IMR-90 (cell line): ENCODE data around the gene CEP128. TPM values are rescaled to one million over a fixed set of nuclear protein-coding genes. Genes with fewer than 3 reads are reported as not detected.

Source experiments
- ATAC-seq: fragments of 200-7000 bp; cut with Tn5 transposase; 2 replicates; pipeline ENCODE4 v1.9.1; 2020; ENCODE audit warnings: low read depth, mild to moderate bottlenecking, moderate library complexity
- BruUV-seq: library from RNA; stranded (reverse); fragments of 400-500 nt; replicated peaks from 2 replicates; lab custom pipeline; 2021; lab: Mats Ljungman, UMichigan
- CTCF ChIA-PET: fragments of 300-600 bp; formaldehyde crosslinking; extraction: SDS; loops from one replicate; lab custom pipeline; 2021; ENCODE audit warnings: antibody characterized with exemption; lab: Yijun Ruan, JAX
- POLR2A ChIA-PET: fragments of 300-600 bp; sonication (Branson Sonifier 250); formaldehyde crosslinking; loops from one replicate; lab custom pipeline; 2022; ENCODE audit warnings: antibody characterized with exemption; ENCODE audit not compliant: unreplicated experiment; lab: Charles Lee
- DNase-seq: peaks from one replicate; pipeline ENCODE4 v3.0.0; 2013
- H2AFZ ChIP-seq: replicated peaks from 2 replicates; pipeline ENCODE3; 2013; ENCODE audit warnings: low read length, mild to moderate bottlenecking; ENCODE audit not compliant: poor library complexity
- H2AK5ac ChIP-seq: 2 replicates; pipeline ENCODE4 v1.6.1; 2013; ENCODE audit warnings: low read depth, low read length, inconsistent platforms
- H2AK9ac ChIP-seq: replicated peaks from 2 replicates; pipeline ENCODE3; 2013; ENCODE audit warnings: mild to moderate bottlenecking, low read depth, low read length, moderate library complexity; ENCODE audit not compliant: poor library complexity
- H2BK120ac ChIP-seq: 2 replicates; pipeline ENCODE4 v1.6.1; 2013; ENCODE audit warnings: low read depth, low read length, inconsistent platforms
- H2BK15ac ChIP-seq: 3 replicates; pipeline ENCODE4 v1.6.1; 2013; ENCODE audit warnings: low read depth, low read length, inconsistent platforms
- H2BK20ac ChIP-seq: 2 replicates; pipeline ENCODE4 v1.6.1; 2013; ENCODE audit warnings: low read depth, mild to moderate bottlenecking, inconsistent platforms, low read length, moderate library complexity
- H2BK5ac ChIP-seq: 2 replicates; pipeline ENCODE4 v1.6.1; 2013; ENCODE audit warnings: mild to moderate bottlenecking, low read depth, low read length, inconsistent platforms; ENCODE audit not compliant: poor library complexity, severe bottlenecking
- H3K14ac ChIP-seq: replicated peaks from 2 replicates; pipeline ENCODE4 v1.6.1; 2013; ENCODE audit warnings: low read depth, low read length, inconsistent platforms
- H3K18ac ChIP-seq: 2 replicates; pipeline ENCODE4 v1.6.1; 2013; ENCODE audit warnings: low read depth, low read length, control low read depth
- H3K23ac ChIP-seq: 2 replicates; pipeline ENCODE4 v1.6.1; 2013; ENCODE audit warnings: low read depth, low read length, inconsistent platforms
- H3K27ac ChIP-seq: 2 replicates; pipeline ENCODE4 v1.5.1; 2013; ENCODE audit warnings: mild to moderate bottlenecking, control low read depth, low read length; ENCODE audit not compliant: insufficient read depth
- H3K27me3 ChIP-seq: 2 replicates; pipeline ENCODE4 v1.6.1; 2013; ENCODE audit warnings: low read length; ENCODE audit not compliant: control insufficient read depth, insufficient read depth
- H3K36me3 ChIP-seq: 2 replicates; pipeline ENCODE4 v1.6.1; 2013; ENCODE audit warnings: low read length, mixed read lengths; ENCODE audit not compliant: control insufficient read depth, insufficient read depth
- H3K4ac ChIP-seq: 2 replicates; pipeline ENCODE4 v1.6.1; 2013; ENCODE audit warnings: low read depth, low read length, inconsistent platforms
- H3K4me1 ChIP-seq: 2 replicates; pipeline ENCODE4 v1.6.1; 2013; ENCODE audit warnings: low read length, mixed read lengths; ENCODE audit not compliant: control insufficient read depth, insufficient read depth
- H3K4me2 ChIP-seq: 2 replicates; pipeline ENCODE4 v1.6.1; 2013; ENCODE audit warnings: low read depth, mild to moderate bottlenecking, control low read depth, low read length, moderate library complexity
- H3K4me3 ChIP-seq: 2 replicates; pipeline ENCODE4 v1.5.1; 2013; ENCODE audit warnings: low read depth, mild to moderate bottlenecking, control low read depth, low read length, moderate library complexity; ENCODE audit not compliant: insufficient read depth
- H3K56ac ChIP-seq: 2 replicates; pipeline ENCODE4 v1.6.1; 2013; ENCODE audit warnings: low read length, inconsistent platforms; ENCODE audit not compliant: insufficient read depth; ENCODE audit errors: extremely low read depth
- H3K79me1 ChIP-seq, 2 experiments: 2 replicates each; pipeline ENCODE4 v1.6.1; 2013; ENCODE audit warnings: low read length in 2 of 2, inconsistent platforms in 1 of 2, low read depth in 1 of 2
- H3K9ac ChIP-seq: 2 replicates; pipeline ENCODE4 v1.6.1; 2013; ENCODE audit warnings: low read depth, low read length, control low read depth
- H3K9me1 ChIP-seq: 2 replicates; pipeline ENCODE4 v1.6.1; 2013; ENCODE audit warnings: low read length, inconsistent platforms; ENCODE audit not compliant: insufficient read depth
- H3K9me3 ChIP-seq: 2 replicates; pipeline ENCODE4 v1.6.1; 2013; ENCODE audit warnings: low read length; ENCODE audit not compliant: control insufficient read depth, insufficient read depth
- H4K20me1 ChIP-seq: 2 replicates; pipeline ENCODE4 v1.6.1; 2013; ENCODE audit warnings: low read length, inconsistent platforms; ENCODE audit not compliant: insufficient read depth
- H4K5ac ChIP-seq: 2 replicates; pipeline ENCODE4 v1.6.1; 2013; ENCODE audit warnings: mild to moderate bottlenecking, low read depth, low read length, control low read depth
- H4K8ac ChIP-seq, 2 experiments: 2 replicates each; pipeline ENCODE4 v1.6.1; 2013; ENCODE audit warnings: low read depth in 2 of 2, low read length in 2 of 2, control low read depth in 1 of 2, inconsistent platforms in 1 of 2
- H4K91ac ChIP-seq: 2 replicates; pipeline ENCODE4 v1.6.1; 2013; ENCODE audit warnings: low read depth, low read length, inconsistent platforms; ENCODE audit not compliant: insufficient read depth
- BHLHE40 ChIP-seq: fragments of 150-350 bp; IDR thresholded peaks from 2 replicates; pipeline ENCODE4 v1.6.1; 2016; ENCODE audit warnings: mild to moderate bottlenecking, low read depth, low read length
- CEBPB ChIP-seq: IDR thresholded peaks from 2 replicates; pipeline ENCODE4 v1.6.1; 2012; ENCODE audit warnings: low read depth, low read length, improper control_type of control experiment
- CHD1 ChIP-seq: IDR thresholded peaks from 2 replicates; pipeline ENCODE4 v1.6.1; 2012; ENCODE audit warnings: low read depth, low read length, improper control_type of control experiment
- FOS ChIP-seq: fragments of 150-350 bp; IDR thresholded peaks from 2 replicates; pipeline ENCODE4 v1.6.1; 2016; ENCODE audit warnings: low read depth, low read length
- MAFK ChIP-seq: IDR thresholded peaks from 2 replicates; pipeline ENCODE4 v1.6.1; 2012; ENCODE audit warnings: low read depth, low read length, improper control_type of control experiment
- MAZ ChIP-seq: IDR thresholded peaks from 2 replicates; pipeline ENCODE4 v1.6.1; 2012; ENCODE audit warnings: low read depth, mild to moderate bottlenecking, low read length, improper control_type of control experiment, moderate library complexity, borderline replicate concordance
- MXI1 ChIP-seq: IDR thresholded peaks from 2 replicates; pipeline ENCODE4 v1.6.1; 2012; ENCODE audit warnings: low read depth, mild to moderate bottlenecking, low read length, moderate library complexity, borderline replicate concordance
- NFE2L2 ChIP-seq: fragments of 150-350 bp; IDR thresholded peaks from 2 replicates; pipeline ENCODE4 v1.6.1; 2016; ENCODE audit warnings: low read depth, mild to moderate bottlenecking, low read length
- POLR2A ChIP-seq: IDR thresholded peaks from 2 replicates; pipeline ENCODE4 v1.6.1; 2012; ENCODE audit warnings: mild to moderate bottlenecking, low read depth, low read length
- RAD21 ChIP-seq: IDR thresholded peaks from 2 replicates; pipeline ENCODE4 v1.6.1; 2012; ENCODE audit warnings: low read length, improper control_type of control experiment
- RCOR1 ChIP-seq: IDR thresholded peaks from 2 replicates; pipeline ENCODE4 v1.6.1; 2012; ENCODE audit warnings: mild to moderate bottlenecking, low read length, improper control_type of control experiment; ENCODE audit not compliant: insufficient replicate concordance
- RFX5 ChIP-seq: IDR thresholded peaks from 2 replicates; pipeline ENCODE4 v1.8.0; 2012; ENCODE audit warnings: low read depth, mild to moderate bottlenecking, low read length, moderate library complexity
- SMC3 ChIP-seq: fragments of 150-350 bp; IDR thresholded peaks from 2 replicates; pipeline ENCODE4 v1.6.1; 2016; ENCODE audit warnings: low read depth, mild to moderate bottlenecking, antibody characterized with exemption, low read length, moderate library complexity
- WGBS, 2 experiments: methylation state at CpG; one replicate each; pipeline versions ENCODE4 v1.1.5 to v1.1.7; 2013; ENCODE audit warnings: missing lambda C conversion rate in 2 of 2; ENCODE audit not compliant: insufficient read length in 1 of 2; ENCODE audit errors: extremely low coverage in 2 of 2; 5-methylcytosine and 5-hydroxymethylcytosine counted together
- dilution Hi-C: fragments of 300-500 bp; cut with HindIII; formaldehyde crosslinking; loops from one replicate; pipeline ENCODE4 v1.14.3; 2018; ENCODE audit warnings: low sequenced_read_pairs; ENCODE audit not compliant: unreplicated experiment
- in situ Hi-C: fragments of 300-500 bp; cut with MboI; formaldehyde crosslinking; loops from 3 replicates; pipeline ENCODE4 v1.14.3; 2019; ENCODE audit warnings: low sequenced_read_pairs, inconsistent platforms, mixed read lengths
- intact Hi-C: fragments of 100-400 bp; cut with micrococcal nuclease; formaldehyde crosslinking; loops from 2 replicates; pipeline ENCODE4 v1.10.0; 2022
- polyA plus RNA-seq, 3 experiments: library from polyadenylated mRNA; depleted of rRNA; stranded (reverse); fragments of >200 nt; gene quantifications; 2 replicates each; pipeline ENCODE4 v1.2.3, GENCODE V29; 2012; ENCODE audit warnings: low replicate concordance in 1 of 3
- total RNA-seq: library from RNA; depleted of rRNA; stranded (reverse); fragments of >200 nt; gene quantifications from 2 replicates; pipeline ENCODE4 v1.2.3, GENCODE V29; 2012
- TF ChIP-seq, protein P1 (sequence below): conservative IDR thresholded peaks from 2 replicates; pipeline ENCODE4 v1.5.1; 2012; ENCODE audit warnings: mild to moderate bottlenecking, low read depth, low read length, improper control_type of control experiment
- TF ChIP-seq, protein P2 (sequence below): fragments of 150-350 bp; IDR thresholded peaks from 2 replicates; pipeline ENCODE4 v1.6.1; 2016; ENCODE audit warnings: low read depth, mild to moderate bottlenecking, low read length, moderate library complexity, borderline replicate concordance
- TF ChIP-seq, protein P3 (sequence below): fragments of 150-350 bp; IDR thresholded peaks from 2 replicates; pipeline ENCODE4 v1.6.1; 2017; ENCODE audit warnings: mild to moderate bottlenecking, antibody characterized with exemption, low read length, low read depth

The CEP128 gene
- total and polyA plus RNA-seq, 2 of the 4 experiments (the other 2 are of a cell fraction), result 1.9 to 5.7 TPM

- POLR2A ChIA-PET, result no interaction called here
- H2AK5ac ChIP-seq, result no peak overlapping the region
Observed at GRCh38 chr14:80981673-80982072, 40.1 kb upstream of the CEP128 start.

More at GRCh38 chr14:80981673-80982072, 40.1 kb upstream of the CEP128 start:
- TF ChIP-seq BHLHE40, result no peak
- no peak for TF ChIP-seq FOS
- TF ChIP-seq MAFK, result no peak
- no peak for TF ChIP-seq MXI1
- TF ChIP-seq, protein P1, sequence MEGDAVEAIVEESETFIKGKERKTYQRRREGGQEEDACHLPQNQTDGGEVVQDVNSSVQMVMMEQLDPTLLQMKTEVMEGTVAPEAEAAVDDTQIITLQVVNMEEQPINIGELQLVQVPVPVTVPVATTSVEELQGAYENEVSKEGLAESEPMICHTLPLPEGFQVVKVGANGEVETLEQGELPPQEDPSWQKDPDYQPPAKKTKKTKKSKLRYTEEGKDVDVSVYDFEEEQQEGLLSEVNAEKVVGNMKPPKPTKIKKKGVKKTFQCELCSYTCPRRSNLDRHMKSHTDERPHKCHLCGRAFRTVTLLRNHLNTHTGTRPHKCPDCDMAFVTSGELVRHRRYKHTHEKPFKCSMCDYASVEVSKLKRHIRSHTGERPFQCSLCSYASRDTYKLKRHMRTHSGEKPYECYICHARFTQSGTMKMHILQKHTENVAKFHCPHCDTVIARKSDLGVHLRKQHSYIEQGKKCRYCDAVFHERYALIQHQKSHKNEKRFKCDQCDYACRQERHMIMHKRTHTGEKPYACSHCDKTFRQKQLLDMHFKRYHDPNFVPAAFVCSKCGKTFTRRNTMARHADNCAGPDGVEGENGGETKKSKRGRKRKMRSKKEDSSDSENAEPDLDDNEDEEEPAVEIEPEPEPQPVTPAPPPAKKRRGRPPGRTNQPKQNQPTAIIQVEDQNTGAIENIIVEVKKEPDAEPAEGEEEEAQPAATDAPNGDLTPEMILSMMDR, result no peak
- no peak for TF ChIP-seq RCOR1
- TF ChIP-seq MAZ, result no peak
- no peak for TF ChIP-seq CEBPB
- TF ChIP-seq SMC3, result no peak
- TF ChIP-seq RFX5, result no peak
- TF ChIP-seq RAD21, result no peak
- TF ChIP-seq POLR2A, result no peak
- TF ChIP-seq, protein P2, sequence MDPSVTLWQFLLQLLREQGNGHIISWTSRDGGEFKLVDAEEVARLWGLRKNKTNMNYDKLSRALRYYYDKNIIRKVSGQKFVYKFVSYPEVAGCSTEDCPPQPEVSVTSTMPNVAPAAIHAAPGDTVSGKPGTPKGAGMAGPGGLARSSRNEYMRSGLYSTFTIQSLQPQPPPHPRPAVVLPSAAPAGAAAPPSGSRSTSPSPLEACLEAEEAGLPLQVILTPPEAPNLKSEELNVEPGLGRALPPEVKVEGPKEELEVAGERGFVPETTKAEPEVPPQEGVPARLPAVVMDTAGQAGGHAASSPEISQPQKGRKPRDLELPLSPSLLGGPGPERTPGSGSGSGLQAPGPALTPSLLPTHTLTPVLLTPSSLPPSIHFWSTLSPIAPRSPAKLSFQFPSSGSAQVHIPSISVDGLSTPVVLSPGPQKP, result no peak
- TF ChIP-seq NFE2L2, result no peak
- TF ChIP-seq, protein P3, sequence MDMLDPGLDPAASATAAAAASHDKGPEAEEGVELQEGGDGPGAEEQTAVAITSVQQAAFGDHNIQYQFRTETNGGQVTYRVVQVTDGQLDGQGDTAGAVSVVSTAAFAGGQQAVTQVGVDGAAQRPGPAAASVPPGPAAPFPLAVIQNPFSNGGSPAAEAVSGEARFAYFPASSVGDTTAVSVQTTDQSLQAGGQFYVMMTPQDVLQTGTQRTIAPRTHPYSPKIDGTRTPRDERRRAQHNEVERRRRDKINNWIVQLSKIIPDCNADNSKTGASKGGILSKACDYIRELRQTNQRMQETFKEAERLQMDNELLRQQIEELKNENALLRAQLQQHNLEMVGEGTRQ, result no peak
- no peak for TF ChIP-seq CHD1
- Histone ChIP-seq H2BK15ac (no peak overlapping the region), H3K4me3 (no peak overlapping the region), H3K14ac (no peak overlapping the region), H3K9me3 (no peaks in the 10 kb centered on the region), H4K8ac (no peak overlapping the region), H3K9me1 (no peaks in the 10 kb centered on the region), H3K4me1 (no peaks in the 10 kb centered on the region), H2AK9ac (no peak overlapping the region), H3K18ac (no peak overlapping the region), H3K27me3 (peaks cover 13% of the 10 kb centered on the region), H3K79me1 (no peaks in the 10 kb centered on the region), H3K9ac (no peak overlapping the region), H3K4ac (no peak overlapping the region), H4K5ac (no peak overlapping the region), H3K23ac (no peak overlapping the region), H2AFZ (no peak overlapping the region), H4K91ac (no peak overlapping the region), H2BK20ac (no peak overlapping the region), H2BK120ac (no peak overlapping the region), H2BK5ac (no peak overlapping the region), H3K27ac (no peak overlapping the region), H3K4me2 (no peak overlapping the region), H4K20me1 (no peaks in the 10 kb centered on the region), H3K36me3 (no peaks in the 10 kb centered on the region), H3K56ac (no peak overlapping the region)
- WGBS, 2 experiments, result 86% methylated on average over 3 of the region's 7 CpGs; no CpG with 5 or more reads in 1 of the 2 experiments
- BruUV-seq, result no TSS peak
- dilution Hi-C loops (no loop called here), in situ Hi-C loops (no loop called here), intact Hi-C loops (no loop called here)
- DNase-seq (no peak), ATAC-seq (no peak)
- CTCF ChIA-PET, result no interaction called here
